SKM-1 treated with dmso at 0.1 percent for 144 hours (cell line): ENCODE measurements around the gene ETNK1.

Experiments used
- DNase-seq: peaks from one replicate; lab custom pipeline; 2025; ENCODE audit not compliant: unreplicated experiment; lab: John Stamatoyannopoulos, UW

The ETNK1 gene

GRCh38 chr12:22634883-22635282 is 9.9 kb downstream of the ETNK1 start:
- no peak for DNase-seq

DNA sequence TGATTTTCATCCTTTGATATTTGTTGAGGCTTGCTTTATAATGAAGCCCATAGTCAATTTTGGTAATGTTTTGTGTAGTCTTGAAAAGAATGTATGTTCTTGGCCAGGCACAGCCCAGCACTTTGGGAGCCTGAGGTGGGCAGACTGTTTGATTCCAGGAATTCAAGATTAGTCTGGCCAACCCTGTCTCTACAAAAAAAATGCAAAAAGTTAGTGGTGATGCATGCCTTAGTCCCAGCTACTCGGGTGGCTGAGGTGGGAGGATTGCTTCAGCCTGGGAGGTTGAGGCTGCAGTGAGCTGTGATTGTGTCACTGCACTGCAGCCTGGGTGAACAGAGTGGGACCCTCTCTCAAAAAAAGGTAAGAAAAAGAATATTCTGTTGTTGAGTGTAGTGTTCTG is 10.8 kb downstream of the ETNK1 start:
- DNase-seq, result no peak

DNA sequence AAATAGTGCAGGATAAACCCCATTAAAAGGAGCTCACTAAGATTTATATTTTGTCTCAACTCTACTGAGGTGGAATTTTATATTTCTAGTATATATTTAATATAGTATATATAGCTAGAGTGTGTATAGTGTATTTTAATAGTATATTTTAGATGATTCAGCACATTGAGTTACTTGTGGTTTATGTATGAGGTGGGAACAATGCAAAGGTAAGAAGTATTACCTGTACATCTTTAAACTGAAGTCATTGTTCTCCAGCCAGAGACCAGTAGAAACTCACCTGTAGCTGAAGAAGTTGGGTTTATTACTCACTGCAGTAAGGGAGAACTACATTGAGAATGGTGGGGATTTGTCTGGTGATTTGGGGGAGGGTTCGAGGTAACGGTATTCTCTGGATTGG is 15.9 kb downstream of the ETNK1 start:
- DNase-seq, result no peak

- DNase-seq, result no peak
Observed at GRCh38 chr12:22641353-22642053, 16.5 kb downstream of the ETNK1 start.

- no peak for DNase-seq
Observed at GRCh38 chr12:22648668-22649067, 23.7 kb downstream of the ETNK1 start.

- no peak for DNase-seq
Observed at GRCh38 chr12:22653075-22653474, 28.1 kb downstream of the ETNK1 start.

DNA sequence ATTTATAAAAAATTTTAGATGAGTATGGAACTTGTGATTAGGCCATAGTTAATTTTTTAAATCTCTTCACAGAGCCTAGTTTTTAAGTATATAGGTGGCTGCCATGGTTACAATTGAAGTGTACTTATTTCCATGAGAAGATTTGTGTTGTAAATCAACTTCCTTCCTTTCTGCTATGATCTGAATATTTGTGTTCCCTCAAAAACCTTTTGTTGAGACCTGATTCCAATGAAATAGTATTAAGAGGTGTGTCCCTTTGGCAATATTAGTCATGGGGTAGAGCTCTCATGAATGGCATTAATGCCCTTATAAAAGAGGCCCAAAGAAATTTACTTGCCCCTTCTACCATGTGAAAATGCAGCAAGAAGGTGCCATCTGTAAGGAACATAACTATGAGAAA is 28.8 kb downstream of the ETNK1 start:
- DNase-seq, result no peak

DNA sequence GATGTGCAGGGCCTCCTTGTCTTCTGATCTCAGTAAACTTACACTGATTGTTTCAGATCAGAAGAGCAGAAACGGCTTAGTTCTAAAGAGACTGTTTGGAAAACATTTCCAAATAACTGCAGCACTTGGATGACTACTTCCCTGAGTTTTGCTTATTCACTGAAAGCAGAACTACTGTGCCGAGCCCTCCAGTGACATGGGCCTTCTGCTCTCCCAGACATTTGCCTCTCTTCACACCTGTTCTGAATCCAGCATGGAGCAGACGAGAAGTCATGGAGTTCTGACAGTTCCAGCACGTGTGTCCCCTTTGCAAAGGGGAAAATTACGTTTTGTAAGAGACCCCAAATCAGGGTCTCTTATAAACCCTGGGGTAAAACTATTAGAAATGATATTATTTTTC is 31.4 kb downstream of the ETNK1 start:
- no peak for DNase-seq

DNA sequence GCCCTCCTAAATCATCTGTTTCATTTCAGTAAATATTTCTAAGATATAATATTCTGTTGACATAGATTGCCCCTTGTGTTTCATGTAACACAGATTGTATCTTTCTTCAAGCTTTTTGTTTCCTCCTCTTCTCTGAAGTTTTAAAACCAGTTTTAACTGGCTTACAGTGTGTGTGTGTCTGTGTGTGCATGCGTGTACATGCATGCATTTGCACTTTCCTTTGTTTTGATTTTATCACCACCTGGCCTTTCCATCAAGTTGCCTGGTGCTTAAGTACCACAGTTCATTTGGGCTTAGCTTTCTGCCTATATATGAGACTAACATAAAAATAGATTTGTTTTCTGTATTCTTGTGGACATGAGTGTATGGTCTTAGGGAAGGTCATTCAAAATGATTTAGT is 31.9 kb downstream of the ETNK1 start:
- DNase-seq, result no peak

DNA sequence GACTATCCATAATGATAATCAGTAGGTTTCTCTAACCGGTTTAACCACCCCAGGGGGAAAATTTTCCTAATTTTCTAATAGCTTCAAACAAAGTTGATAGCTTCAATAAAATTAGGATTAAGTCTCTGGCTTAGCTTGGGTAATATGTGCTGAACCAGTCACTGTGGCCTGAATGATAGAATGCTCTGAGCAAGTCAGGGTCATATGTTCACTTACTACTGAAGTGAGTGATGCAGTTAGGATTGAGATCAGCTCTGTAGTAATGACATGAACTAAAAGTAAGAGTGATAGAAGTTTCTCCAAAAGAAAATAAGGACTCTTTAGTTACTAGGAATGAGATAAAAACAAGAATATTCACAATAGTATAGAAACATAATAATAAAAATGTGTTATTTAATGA is 32.6 kb downstream of the ETNK1 start:
- no peak for DNase-seq

- DNase-seq, result no peak
Observed at GRCh38 chr12:22658214-22658613, 33.2 kb downstream of the ETNK1 start.

DNA sequence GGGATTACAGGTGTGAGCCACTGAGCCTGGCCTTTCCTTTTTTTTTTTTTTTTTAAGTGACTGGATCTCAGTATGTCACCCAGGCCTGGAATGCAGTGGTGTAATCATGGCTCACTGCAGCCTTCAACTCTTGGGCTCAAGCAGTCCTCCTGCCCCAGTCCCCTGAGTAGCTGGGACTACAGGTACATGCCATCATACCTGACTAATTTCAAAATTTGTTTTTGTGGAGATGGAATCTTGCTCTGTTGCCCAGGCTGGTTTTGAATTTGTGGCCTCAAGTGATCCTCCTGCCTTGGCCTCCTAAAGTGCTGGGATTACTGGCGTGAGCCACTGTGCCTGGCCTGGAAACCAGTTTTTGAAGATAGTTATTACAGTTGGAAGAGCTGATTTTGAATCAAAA is 37.4 kb downstream of the ETNK1 start:
- DNase-seq, result no peak

DNA sequence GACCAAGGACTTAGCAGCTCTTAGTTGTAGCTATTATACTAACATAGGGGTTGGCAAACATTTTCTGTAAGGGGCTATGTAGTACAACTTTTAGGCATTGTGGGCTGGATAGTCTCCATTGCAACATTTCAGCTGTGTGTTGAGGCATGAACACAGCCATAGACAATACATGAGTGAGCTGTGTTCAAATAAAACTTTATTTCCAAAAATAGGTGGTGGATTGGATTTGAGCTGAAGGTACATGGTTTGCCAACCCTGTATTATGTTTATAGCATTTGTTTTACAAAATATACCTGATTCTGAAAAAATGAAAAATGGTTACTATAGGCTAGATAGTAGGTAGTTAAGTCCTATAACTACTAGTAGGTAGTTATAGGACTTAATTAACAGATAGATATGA is 40.5 kb downstream of the ETNK1 start:
- no peak for DNase-seq

DNA sequence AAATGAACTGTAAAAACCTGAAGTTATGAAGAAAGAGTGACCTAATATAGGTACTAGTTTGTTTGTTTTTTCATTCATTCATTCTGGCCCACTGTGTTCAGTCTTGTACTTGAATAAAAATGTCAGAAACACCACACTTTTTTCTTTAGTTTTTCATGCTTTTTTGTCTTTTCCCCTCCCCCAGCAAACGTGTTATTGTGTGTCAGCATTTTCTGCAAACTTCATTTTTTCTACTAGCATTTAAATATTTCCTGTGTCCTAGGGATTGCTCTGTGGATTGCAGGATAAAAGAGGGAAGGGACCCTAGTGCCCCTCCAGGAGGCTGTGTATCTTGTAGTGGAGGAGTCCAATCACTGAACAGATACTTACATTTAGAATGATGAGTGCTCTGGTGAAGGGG is 42.2 kb downstream of the ETNK1 start:
- DNase-seq, result no peak

GRCh38 chr12:22668441-22668840 is 43.5 kb downstream of the ETNK1 start:
- DNase-seq, result no peak

DNA sequence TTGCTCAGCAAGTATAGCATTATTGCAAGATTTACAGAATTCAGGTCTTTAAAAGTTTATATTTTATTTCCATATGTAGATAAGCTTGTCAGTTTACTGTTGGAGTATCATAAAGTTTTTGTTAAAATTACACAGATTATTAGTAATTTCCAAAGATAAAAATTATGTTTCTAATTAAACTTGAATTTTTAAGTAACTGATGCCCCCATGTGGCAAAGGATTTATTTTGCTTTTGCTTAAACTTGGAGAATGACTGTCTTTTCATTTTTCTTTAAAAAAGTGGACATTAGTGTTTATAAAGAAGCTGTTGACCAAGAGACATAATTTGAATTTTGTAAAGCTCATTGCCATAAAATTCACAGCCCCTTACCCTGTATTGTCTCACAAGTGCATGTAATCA is 45.8 kb downstream of the ETNK1 start:
- DNase-seq, result no peak

DNA sequence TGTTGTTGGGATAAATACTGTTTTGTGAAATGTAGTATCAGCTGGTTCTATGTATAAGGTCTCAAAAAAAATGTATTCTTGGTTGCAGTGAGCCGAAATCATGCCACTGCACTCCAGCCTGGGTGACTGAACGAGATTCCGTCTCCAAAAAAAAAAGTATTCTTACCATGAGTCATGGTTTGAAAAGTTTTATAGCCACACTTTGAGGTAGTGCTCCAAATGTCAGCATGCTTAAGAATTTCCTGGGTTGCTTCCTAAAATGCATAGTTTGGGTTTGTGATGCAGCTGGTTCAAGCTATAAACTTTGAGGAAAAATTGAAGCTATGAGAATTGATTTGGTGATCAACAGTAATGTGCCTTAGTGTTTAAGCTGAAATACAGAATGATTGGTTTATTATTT is 48.0 kb downstream of the ETNK1 start:
- no peak for DNase-seq

DNA sequence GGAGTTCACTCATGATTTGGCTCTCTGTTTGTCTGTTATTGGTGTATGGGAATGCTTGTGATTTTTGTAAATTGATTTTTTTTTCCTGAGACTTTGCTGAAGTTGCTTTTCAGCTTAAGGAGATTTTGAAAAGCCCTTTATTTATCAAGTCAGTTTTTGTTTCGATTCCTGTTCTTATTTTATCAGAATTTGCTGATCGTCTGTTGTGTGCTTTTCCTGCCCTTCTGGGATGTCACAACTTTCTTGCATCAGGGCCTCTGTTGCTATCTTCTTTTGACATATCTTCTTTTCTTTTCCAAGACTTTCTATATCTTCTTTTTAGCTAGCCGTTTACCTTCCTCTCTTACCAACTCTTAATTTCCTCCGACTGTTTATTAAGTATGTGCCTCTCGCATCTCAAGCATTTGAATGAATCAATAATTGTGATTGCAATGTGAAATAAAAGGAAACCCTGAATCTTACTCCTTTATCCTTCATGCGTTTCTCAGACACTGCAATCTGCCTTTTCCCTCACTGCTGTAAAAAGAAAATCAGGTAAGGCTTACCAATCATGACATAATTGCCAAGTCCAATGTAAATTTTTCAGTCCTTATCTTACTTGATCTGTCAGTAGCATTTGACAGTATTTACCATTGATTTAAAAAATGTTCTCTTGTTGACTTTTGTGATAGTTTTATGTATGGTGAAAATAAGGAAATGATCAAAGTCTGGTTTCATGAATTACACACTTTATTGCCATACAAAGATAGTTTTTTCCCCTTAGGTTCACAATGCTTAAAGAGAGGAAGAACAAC is 53.0 kb downstream of the ETNK1 start:
- DNase-seq, result no peak

DNA sequence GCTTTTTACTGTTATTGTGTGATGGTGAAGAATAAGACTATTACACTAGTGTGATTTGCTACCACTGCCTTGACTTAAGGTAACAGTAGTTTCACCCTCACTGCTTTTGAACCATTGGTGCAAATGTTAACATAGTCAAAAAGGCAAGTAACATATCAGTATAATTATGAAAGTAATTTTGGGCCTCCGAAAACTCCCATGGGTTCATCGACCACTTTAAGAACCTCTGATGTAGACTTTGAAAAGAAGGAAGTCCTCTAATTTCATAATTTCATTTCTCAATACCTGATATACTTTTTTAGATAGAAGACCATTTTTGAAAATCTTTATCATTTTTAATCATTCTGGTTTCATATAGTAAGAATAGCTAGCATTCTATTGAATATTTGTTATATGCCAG is 57.7 kb downstream of the ETNK1 start:
- DNase-seq, result no peak

DNA sequence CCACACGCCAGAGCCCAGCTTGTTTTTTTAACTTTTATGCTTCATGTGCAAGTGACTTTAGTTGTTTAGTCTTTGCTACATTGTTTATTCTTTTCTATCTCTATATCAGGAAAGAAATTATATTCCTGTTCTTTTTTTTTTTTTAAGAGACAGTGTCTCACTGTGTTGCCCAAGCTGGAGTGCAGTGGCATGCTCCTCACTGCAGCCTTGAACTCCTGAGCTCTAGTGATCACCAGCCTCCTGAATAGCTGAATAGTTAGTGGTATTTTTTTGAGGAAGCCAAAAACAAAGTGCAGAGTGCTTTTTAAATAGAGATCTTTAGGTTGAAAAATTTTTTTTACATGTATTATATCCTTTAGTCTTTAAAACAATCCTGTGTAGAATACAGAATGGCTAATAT is 58.2 kb downstream of the ETNK1 start:
- DNase-seq, result no peak

DNA sequence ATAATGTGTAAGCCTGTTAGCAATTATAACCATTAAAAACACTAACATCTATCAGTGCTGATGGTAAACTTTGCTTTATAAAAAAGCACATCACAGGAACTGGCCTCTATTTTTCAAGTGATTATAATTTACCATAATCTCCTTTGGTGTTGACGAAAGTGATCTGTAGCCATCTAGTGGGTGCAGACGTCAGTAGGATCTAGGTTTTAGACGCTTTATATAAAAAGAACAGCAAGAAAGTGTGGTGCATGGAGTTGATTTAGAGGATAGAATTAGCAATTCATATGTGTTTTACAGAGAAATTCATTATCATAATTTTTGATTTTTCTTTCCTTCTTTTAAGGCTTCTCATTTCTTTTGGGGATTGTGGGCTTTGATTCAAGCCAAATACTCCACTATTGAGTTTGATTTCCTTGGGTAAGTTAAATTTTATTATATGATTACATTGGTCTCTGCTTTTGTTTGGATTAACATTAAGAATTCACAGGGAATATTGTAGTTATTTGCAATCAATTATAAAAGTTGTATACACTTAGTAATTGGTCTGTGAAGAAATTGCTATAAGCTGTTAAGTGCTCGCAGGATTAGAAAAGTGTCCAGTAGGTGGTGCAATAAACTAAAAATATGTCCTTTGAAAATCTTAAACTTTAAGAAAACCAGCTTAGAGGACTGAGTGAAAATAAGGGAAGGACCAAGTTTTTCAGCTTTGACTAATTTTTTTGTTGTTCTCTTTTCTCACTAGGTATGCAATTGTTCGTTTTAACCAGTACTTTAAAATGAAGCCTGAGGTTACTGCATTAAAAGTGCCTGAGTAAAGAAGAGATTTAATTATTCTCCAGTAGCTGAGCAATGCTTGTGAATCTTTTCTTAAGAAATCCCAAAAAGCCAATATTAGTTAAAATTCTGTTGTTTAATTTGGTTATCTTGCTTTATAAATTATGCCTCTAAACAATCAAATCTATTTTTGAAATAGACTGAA is 59.5 kb downstream of the ETNK1 start:
- peak; percentile 50 for DNase-seq

GRCh38 chr12:22686193-22686592 is 61.2 kb downstream of the ETNK1 start:
- DNase-seq, result no peak
